ENCODE measurements around the gene TICRR. TPM values are rescaled to one million over a fixed set of nuclear protein-coding genes. Genes with fewer than 3 reads are reported as not detected.

Gene TICRR
- total and polyA plus RNA-seq, 2 donors (not counting 1 experiment from before 2014, with no cell fraction given), result 0.05 to 0.07 TPM

- Histone ChIP-seq H2AFZ (ENCODE audit: insufficient read depth, low read depth, low read length, poor library complexity, severe bottlenecking) (no peak overlapping the region), H3K4me1 (ENCODE audit: control insufficient read depth in 2 of 2, insufficient read depth in 2 of 2, low read length in 2 of 2) (no peaks in the 10 kb centered on the region), H3K4me2 (replicated peaks; ENCODE audit: low read depth, low read length, poor library complexity, severe bottlenecking) (no peak overlapping the region), H3K9me3 (ENCODE audit: control extremely low read depth in 1 of 3, control insufficient read depth in 2 of 3, insufficient read depth in 1 of 3, low read length in 2 of 3) (peaks cover 0 to 7% (median 0%) of the 10 kb centered on the region in 3 donors), H3K36me3 (replicated peaks in 1 of 2; ENCODE audit: control extremely low read depth in 1 of 2, control insufficient read depth in 1 of 2, extremely low read depth in 1 of 2, insufficient read depth in 2 of 2, low read length in 1 of 2) (no peaks in the 10 kb centered on the region), H3K27ac (ENCODE audit: low read length in 2 of 2) (no peak overlapping the region), H3K79me2 (ENCODE audit: control insufficient read depth, insufficient read depth, low read length) (no peaks in the 10 kb centered on the region), H3K4me3 (ENCODE audit: control extremely low read depth in 1 of 5, extremely low read depth in 1 of 5, insufficient read depth in 1 of 5, low read depth in 2 of 5, low read length in 4 of 5) (no peak overlapping the region), H3K9ac (ENCODE audit: low read length) (no peak overlapping the region), H3K27me3 (replicated peaks in 1 of 4; ENCODE audit: control extremely low read depth in 1 of 4, control insufficient read depth in 3 of 4, insufficient read depth in 4 of 4, low read length in 3 of 4) (no peaks in the 10 kb centered on the region), H4K20me1 (ENCODE audit: control insufficient read depth, insufficient read depth, low read length, poor library complexity, severe bottlenecking) (no peaks in the 10 kb centered on the region)
- WGBS (ENCODE audit: insufficient coverage), result 94% methylated on average over 18 of the region's 21 CpGs
- no peaks in the 10 kb centered on the region for H3K4me1 Mint-ChIP-seq
- TF ChIP-seq CTCF (IDR thresholded peaks at IDR 0.05), result no peak
- TF ChIP-seq EZH2 (IDR thresholded peaks at IDR 0.05; ENCODE audit: borderline replicate concordance, insufficient read depth, low read depth, low read length, poor library complexity, severe bottlenecking), result no peak
- ChIA-PET POLR2A (no interaction called here), CTCF (no interaction called here)
- H3K27ac Mint-ChIP-seq, result no peak overlapping the region
- H3K4me3 Mint-ChIP-seq, result no peak overlapping the region
- no peaks in the 10 kb centered on the region for H3K9me3 Mint-ChIP-seq (ENCODE audit: insufficient read depth)
- DNase-seq (no peak), ATAC-seq (ENCODE audit: low read depth) (no peak)
- H3K27me3 Mint-ChIP-seq, result no peaks in the 10 kb centered on the region
- intact Hi-C loops (cut with micrococcal nuclease), result no loop called here
Measured at GRCh38 chr15:89628301-89628700, 53.0 kb downstream of the TICRR start.

- Histone ChIP-seq H3K79me2 (ENCODE audit: control insufficient read depth, insufficient read depth, low read length) (no peaks in the 10 kb centered on the region), H3K4me3 (ENCODE audit: control extremely low read depth in 1 of 5, extremely low read depth in 1 of 5, insufficient read depth in 1 of 5, low read depth in 2 of 5, low read length in 4 of 5) (no peak overlapping the region), H3K36me3 (replicated peaks in 1 of 2; ENCODE audit: control extremely low read depth in 1 of 2, control insufficient read depth in 1 of 2, extremely low read depth in 1 of 2, insufficient read depth in 2 of 2, low read length in 1 of 2) (no peaks in the 10 kb centered on the region), H3K9ac (ENCODE audit: low read length) (no peak overlapping the region), H3K4me1 (ENCODE audit: control insufficient read depth in 2 of 2, insufficient read depth in 2 of 2, low read length in 2 of 2) (no peaks in the 10 kb centered on the region), H4K20me1 (ENCODE audit: control insufficient read depth, insufficient read depth, low read length, poor library complexity, severe bottlenecking) (no peaks in the 10 kb centered on the region), H3K27me3 (replicated peaks in 1 of 4; ENCODE audit: control extremely low read depth in 1 of 4, control insufficient read depth in 3 of 4, insufficient read depth in 4 of 4, low read length in 3 of 4) (no peaks in the 10 kb centered on the region), H3K9me3 (ENCODE audit: control extremely low read depth in 1 of 3, control insufficient read depth in 2 of 3, insufficient read depth in 1 of 3, low read length in 2 of 3) (peaks cover 0 to 12% (median 0%) of the 10 kb centered on the region in 3 donors), H3K4me2 (replicated peaks; ENCODE audit: low read depth, low read length, poor library complexity, severe bottlenecking) (no peak overlapping the region), H3K27ac (ENCODE audit: low read length in 2 of 2) (no peak overlapping the region), H2AFZ (ENCODE audit: insufficient read depth, low read depth, low read length, poor library complexity, severe bottlenecking) (no peak overlapping the region)
- ATAC-seq (ENCODE audit: low read depth) (no peak), DNase-seq (no peak)
- WGBS (ENCODE audit: insufficient coverage), result 89% methylated on average over 20 of the region's 30 CpGs
- intact Hi-C loops (cut with micrococcal nuclease), result no loop called here
- Mint-ChIP-seq H3K4me3 (no peak overlapping the region), H3K9me3 (ENCODE audit: insufficient read depth) (no peaks in the 10 kb centered on the region), H3K4me1 (no peaks in the 10 kb centered on the region), H3K27ac (no peak overlapping the region), H3K27me3 (no peaks in the 10 kb centered on the region)
- ChIA-PET CTCF (no interaction called here), POLR2A (no interaction called here)
- TF ChIP-seq CTCF (IDR thresholded peaks at IDR 0.05) (no peak), EZH2 (IDR thresholded peaks at IDR 0.05; ENCODE audit: borderline replicate concordance, insufficient read depth, low read depth, low read length, poor library complexity, severe bottlenecking) (no peak)
Measured at GRCh38 chr15:89628806-89629715, 53.8 kb downstream of the TICRR start.
